Measurements from ENCODE around the gene TTC16. TPM values are rescaled to one million over a fixed set of nuclear protein-coding genes. Genes with fewer than 3 reads are reported as not detected.

The TTC16 gene
- total RNA-seq, 1 experiment from 2014 or later: not detected

DNA sequence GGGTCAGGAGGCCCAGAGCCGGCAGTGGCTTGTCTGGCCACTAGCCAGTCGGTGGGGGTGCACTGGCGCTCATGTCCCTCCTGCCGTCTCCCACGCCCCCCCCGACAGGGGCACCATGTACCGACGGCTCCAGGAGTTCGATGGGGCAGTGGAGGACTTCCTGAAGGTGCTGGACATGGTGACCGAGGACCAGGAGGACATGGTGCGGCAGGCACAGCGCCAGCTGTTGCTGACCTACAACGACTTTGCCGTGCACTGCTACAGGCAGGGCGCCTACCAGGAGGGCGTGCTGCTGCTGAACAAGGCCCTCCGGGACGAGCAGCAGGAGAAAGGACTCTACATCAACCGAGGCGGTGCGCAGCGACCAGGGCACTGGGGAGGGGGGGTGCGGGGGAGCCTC, 8.1 kb downstream of the TTC16 start:
- Histone ChIP-seq H3K79me2 (ENCODE audit: insufficient read depth, low read length) (no peaks in the 10 kb centered on the region), H3K18ac (ENCODE audit: insufficient read length, low read depth, low read length) (no peak overlapping the region), H2BK12ac (ENCODE audit: insufficient read length, low read depth, low read length) (no peak overlapping the region), H2BK15ac (ENCODE audit: low read depth, low read length) (no peak overlapping the region), H2BK5ac (ENCODE audit: insufficient read length, low read length) (no peak overlapping the region), H2AK5ac (ENCODE audit: insufficient read length, low read length) (no peak overlapping the region), H3K9me3 (ENCODE audit: control insufficient read depth, low read depth, low read length) (no peaks in the 10 kb centered on the region), H3K14ac (ENCODE audit: insufficient read depth, low read length) (no peak overlapping the region), H3K56ac (ENCODE audit: insufficient read length, low read depth, low read length) (no peak overlapping the region), H3K23ac (ENCODE audit: insufficient read length, low read depth, low read length) (no peak overlapping the region), H3K27ac (ENCODE audit: insufficient read length, low read depth, low read length) (no peak overlapping the region), H4K5ac (ENCODE audit: insufficient read length, low read depth, low read length) (no peak overlapping the region), H4K20me1 (ENCODE audit: control insufficient read depth, insufficient read depth, insufficient read length) (no peaks in the 10 kb centered on the region), H3K23me2 (ENCODE audit: insufficient read length, low read depth, low read length, poor library complexity, severe bottlenecking) (no peaks in the 10 kb centered on the region), H3K79me1 (ENCODE audit: insufficient read depth, low read depth, low read length, poor library complexity, severe bottlenecking) (no peaks in the 10 kb centered on the region), H3K4ac (ENCODE audit: low read depth, low read length) (no peak overlapping the region), H3K27me3 (ENCODE audit: insufficient read depth, low read length) (no peaks in the 10 kb centered on the region), H2AFZ (ENCODE audit: low read length) (no peak overlapping the region), H4K91ac (ENCODE audit: insufficient read length, low read depth, low read length) (no peak overlapping the region), H3K4me2 (ENCODE audit: insufficient read depth, insufficient read length, low read length) (no peak overlapping the region), H3T11ph (ENCODE audit: low read length) (no peak overlapping the region), H4K8ac (replicated peaks; ENCODE audit: insufficient read length, low read depth, low read length) (no peak overlapping the region), H3K4me1 (ENCODE audit: insufficient read depth, low read length) (no peaks in the 10 kb centered on the region; the same call in 1 of the 2 replicates), H2BK120ac (ENCODE audit: low read depth, low read length, poor library complexity, severe bottlenecking) (no peak overlapping the region), H3K9ac (ENCODE audit: extremely low read depth, insufficient read length, low read length) (no peak overlapping the region), H2BK20ac (ENCODE audit: low read depth, low read length, poor library complexity, severe bottlenecking) (no peak overlapping the region)
- whole genome bisulfite sequencing (ENCODE audit: extremely low coverage, insufficient read length, low lambda C conversion rate): no CpG with 5 or more reads among the region's 23 CpGs
- 0 out of 7 replicates have a peak overlapping the region, but pooled peaks of 1 of the 3 experiments have one; percentile 59 for H3K27ac Mint-ChIP-seq
- H3K27me3 Mint-ChIP-seq (ENCODE audit: low read depth): no peaks in the 10 kb centered on the region
- TF ChIP-seq, protein P1, sequence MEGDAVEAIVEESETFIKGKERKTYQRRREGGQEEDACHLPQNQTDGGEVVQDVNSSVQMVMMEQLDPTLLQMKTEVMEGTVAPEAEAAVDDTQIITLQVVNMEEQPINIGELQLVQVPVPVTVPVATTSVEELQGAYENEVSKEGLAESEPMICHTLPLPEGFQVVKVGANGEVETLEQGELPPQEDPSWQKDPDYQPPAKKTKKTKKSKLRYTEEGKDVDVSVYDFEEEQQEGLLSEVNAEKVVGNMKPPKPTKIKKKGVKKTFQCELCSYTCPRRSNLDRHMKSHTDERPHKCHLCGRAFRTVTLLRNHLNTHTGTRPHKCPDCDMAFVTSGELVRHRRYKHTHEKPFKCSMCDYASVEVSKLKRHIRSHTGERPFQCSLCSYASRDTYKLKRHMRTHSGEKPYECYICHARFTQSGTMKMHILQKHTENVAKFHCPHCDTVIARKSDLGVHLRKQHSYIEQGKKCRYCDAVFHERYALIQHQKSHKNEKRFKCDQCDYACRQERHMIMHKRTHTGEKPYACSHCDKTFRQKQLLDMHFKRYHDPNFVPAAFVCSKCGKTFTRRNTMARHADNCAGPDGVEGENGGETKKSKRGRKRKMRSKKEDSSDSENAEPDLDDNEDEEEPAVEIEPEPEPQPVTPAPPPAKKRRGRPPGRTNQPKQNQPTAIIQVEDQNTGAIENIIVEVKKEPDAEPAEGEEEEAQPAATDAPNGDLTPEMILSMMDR (conservative IDR thresholded peaks at IDR 0.05): no peak
- no peaks in the 10 kb centered on the region; a peak in 1 of 5 replicates for H3K9me3 Mint-ChIP-seq
- H3K4me1 Mint-ChIP-seq: peaks cover 0 to 12% of the 10 kb centered on the region in 2 experiments; a peak in 3 of 4 replicates
- DNase-seq: no peak
- H3K4me3 Mint-ChIP-seq: no peak overlapping the region
- no peaks in the 10 kb centered on the region for H3K36me3 Mint-ChIP-seq (ENCODE audit: insufficient read depth in 1 of 3, low read depth in 3 of 3)
